SJCRH30 (cell line): Measurements from ENCODE around the gene ZNF385B. TPM values are rescaled to one million over a fixed set of nuclear protein-coding genes. Genes with fewer than 3 reads are reported as not detected.

Source experiments
- DNase-seq, 2 experiments: peaks; one replicate each; pipeline ENCODE4 v3.0.0-alpha.2; 2015 to 2020
- H3K27ac ChIP-seq: fragments of 250-450 bp; sonication (Bioruptor Pico); 2 replicates; pipeline ENCODE4 v1.5.1; 2020; ENCODE audit warnings: mild to moderate bottlenecking, moderate library complexity
- H3K27me3 ChIP-seq: fragments of 250-450 bp; sonication (Bioruptor Pico); 2 replicates; pipeline ENCODE4 v1.5.1; 2020; ENCODE audit warnings: mild to moderate bottlenecking, moderate library complexity
- H3K36me3 ChIP-seq: fragments of 250-450 bp; sonication (Bioruptor Pico); 2 replicates; pipeline ENCODE4 v1.5.1; 2020; ENCODE audit warnings: mild to moderate bottlenecking, moderate library complexity
- H3K4me1 ChIP-seq: fragments of 250-450 bp; sonication (Bioruptor Pico); 2 replicates; pipeline ENCODE4 v1.5.1; 2020; ENCODE audit warnings: mild to moderate bottlenecking, moderate library complexity
- H3K4me3 ChIP-seq: fragments of 250-450 bp; sonication (Bioruptor Pico); 2 replicates; pipeline ENCODE4 v1.5.1; 2020; ENCODE audit warnings: mild to moderate bottlenecking, moderate library complexity
- H3K9me3 ChIP-seq: fragments of 250-450 bp; sonication (Bioruptor Pico); replicated peaks from 2 replicates; pipeline ENCODE4 v1.5.1; 2020; ENCODE audit warnings: mild to moderate bottlenecking, moderate library complexity
- total RNA-seq: library from RNA; depleted of rRNA; stranded (reverse); fragments of >200 nt; shearing (Covaris generic); gene quantifications from 2 replicates; pipeline ENCODE4 v1.2.3, GENCODE V29; 2014

ZNF385B gene
- total RNA-seq, 1 experiment from 2014 or later: 2.1 TPM

- no peaks in the 10 kb centered on the region for H3K4me1 ChIP-seq
- no peaks in the 10 kb centered on the region for H3K27me3 ChIP-seq
- H3K36me3 ChIP-seq: no peaks in the 10 kb centered on the region
- no peak for DNase-seq
- H3K9me3 ChIP-seq: no peaks in the 10 kb centered on the region
- H3K4me3 ChIP-seq: no peak overlapping the region
- H3K27ac ChIP-seq: no peak overlapping the region
These were observed 413.5 kb downstream of the ZNF385B start for GRCh38 chr2:179447839-179448447.

GRCh38 chr2:179447421-179447820 lies 414.0 kb downstream of the ZNF385B start:
- H3K27me3 ChIP-seq: no peaks in the 10 kb centered on the region
- H3K4me3 ChIP-seq: no peak overlapping the region
- DNase-seq: no peak
- no peaks in the 10 kb centered on the region for H3K4me1 ChIP-seq
- no peaks in the 10 kb centered on the region for H3K9me3 ChIP-seq
- H3K36me3 ChIP-seq: no peaks in the 10 kb centered on the region
- no peak overlapping the region for H3K27ac ChIP-seq

GRCh38 chr2:179446476-179447141 lies 414.8 kb downstream of the ZNF385B start:
- no peaks in the 10 kb centered on the region for H3K27me3 ChIP-seq
- H3K9me3 ChIP-seq: no peaks in the 10 kb centered on the region
- DNase-seq: no peak
- H3K27ac ChIP-seq: no peak overlapping the region
- no peaks in the 10 kb centered on the region for H3K36me3 ChIP-seq
- H3K4me1 ChIP-seq: no peaks in the 10 kb centered on the region
- H3K4me3 ChIP-seq: no peak overlapping the region

GRCh38 chr2:179444056-179444455 lies 417.4 kb downstream of the ZNF385B start:
- Histone ChIP-seq H3K4me3 (no peak overlapping the region), H3K4me1 (no peaks in the 10 kb centered on the region), H3K27me3 (no peaks in the 10 kb centered on the region), H3K27ac (no peak overlapping the region), H3K36me3 (no peaks in the 10 kb centered on the region), H3K9me3 (no peaks in the 10 kb centered on the region)
- no peak for DNase-seq

GRCh38 chr2:179443180-179443579 lies 418.2 kb downstream of the ZNF385B start:
- Histone ChIP-seq H3K4me1 (no peaks in the 10 kb centered on the region), H3K4me3 (no peak overlapping the region), H3K9me3 (no peaks in the 10 kb centered on the region), H3K36me3 (no peaks in the 10 kb centered on the region), H3K27ac (no peak overlapping the region), H3K27me3 (no peaks in the 10 kb centered on the region)
- DNase-seq: no peak

DNA sequence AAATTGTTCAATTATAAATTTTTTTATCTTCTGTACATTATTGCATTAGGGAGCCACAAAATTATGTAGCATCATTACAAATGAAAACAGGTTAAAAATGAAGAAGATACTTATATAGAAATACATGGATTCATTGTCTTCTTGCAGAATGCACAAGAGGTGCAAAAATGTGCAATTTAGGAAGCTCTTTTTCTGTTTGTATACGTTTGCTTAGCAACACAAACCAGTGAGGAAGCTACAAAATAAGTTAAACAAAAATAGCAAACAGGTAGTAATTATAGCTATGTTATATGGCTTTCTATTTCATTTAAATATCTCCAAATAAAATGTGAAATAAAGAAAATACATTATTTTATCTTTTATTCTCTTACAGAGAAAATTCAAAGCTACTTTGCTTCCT lies 419.2 kb downstream of the ZNF385B start:
- Histone ChIP-seq H3K4me1 (no peaks in the 10 kb centered on the region), H3K27me3 (no peaks in the 10 kb centered on the region), H3K4me3 (no peak overlapping the region), H3K27ac (no peak overlapping the region), H3K9me3 (no peaks in the 10 kb centered on the region), H3K36me3 (no peaks in the 10 kb centered on the region)
- DNase-seq: no peak

GRCh38 chr2:179441551-179441950 lies 419.9 kb downstream of the ZNF385B start:
- Histone ChIP-seq H3K27ac (no peak overlapping the region), H3K27me3 (no peaks in the 10 kb centered on the region), H3K4me3 (no peak overlapping the region), H3K9me3 (no peaks in the 10 kb centered on the region), H3K36me3 (no peaks in the 10 kb centered on the region), H3K4me1 (no peaks in the 10 kb centered on the region)
- DNase-seq: no peak

DNA sequence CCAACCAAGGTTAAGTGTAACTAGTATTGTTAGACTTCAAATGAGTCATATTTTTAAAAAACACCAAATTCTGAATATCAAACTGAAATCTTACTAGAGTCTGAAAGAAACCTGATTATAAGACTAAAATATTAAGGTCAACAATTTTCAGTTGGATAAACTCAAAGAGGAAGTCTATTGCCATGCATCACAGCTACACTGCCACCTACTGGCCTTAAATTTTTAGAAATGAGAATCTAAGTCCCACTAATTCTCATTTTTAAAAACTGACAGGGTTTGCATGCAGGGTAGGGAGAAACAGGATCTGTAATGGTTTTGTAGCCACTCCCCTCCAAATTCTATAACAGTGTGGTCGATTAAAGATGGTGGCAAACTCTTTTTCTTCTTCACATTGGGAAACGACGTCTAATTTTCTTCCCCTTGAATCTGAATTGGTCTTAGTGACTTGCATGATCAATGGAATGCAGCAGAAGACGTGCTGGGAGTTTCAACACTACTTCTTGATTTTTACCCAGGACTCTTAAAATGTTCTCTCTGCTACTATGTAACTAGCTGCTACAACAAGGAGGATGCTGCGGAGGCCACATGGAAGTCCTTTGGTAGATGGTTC lies 420.7 kb downstream of the ZNF385B start:
- DNase-seq: peak in 1 of 2 experiments; percentile 64
- H3K4me3 ChIP-seq: no peak overlapping the region

GRCh38 chr2:179438654-179439053 lies 422.8 kb downstream of the ZNF385B start:
- H3K36me3 ChIP-seq: no peaks in the 10 kb centered on the region
- H3K27ac ChIP-seq: no peak overlapping the region
- DNase-seq: no peak
- no peaks in the 10 kb centered on the region for H3K4me1 ChIP-seq
- H3K4me3 ChIP-seq: no peak overlapping the region
- no peaks in the 10 kb centered on the region for H3K9me3 ChIP-seq
- H3K27me3 ChIP-seq: no peaks in the 10 kb centered on the region

More for the DNA sequence above, 420.7 kb downstream of the ZNF385B start:
- H3K36me3 ChIP-seq: no peaks in the 10 kb centered on the region
- no peaks in the 10 kb centered on the region for H3K27me3 ChIP-seq
- H3K4me1 ChIP-seq: no peaks in the 10 kb centered on the region
- no peak overlapping the region for H3K27ac ChIP-seq
- no peaks in the 10 kb centered on the region for H3K9me3 ChIP-seq

GRCh38 chr2:179437430-179437829 lies 424.0 kb downstream of the ZNF385B start:
- DNase-seq: no peak
- Histone ChIP-seq H3K4me3 (no peak overlapping the region), H3K9me3 (no peaks in the 10 kb centered on the region), H3K4me1 (no peaks in the 10 kb centered on the region), H3K27ac (no peak overlapping the region), H3K27me3 (no peaks in the 10 kb centered on the region), H3K36me3 (no peaks in the 10 kb centered on the region)

GRCh38 chr2:179435566-179435965 lies 425.8 kb downstream of the ZNF385B start:
- no peak overlapping the region for H3K4me3 ChIP-seq

GRCh38 chr2:179435000-179435399 lies 426.4 kb downstream of the ZNF385B start:
- no peak for DNase-seq
- Histone ChIP-seq H3K9me3 (no peaks in the 10 kb centered on the region), H3K36me3 (no peaks in the 10 kb centered on the region), H3K4me3 (no peak overlapping the region), H3K4me1 (no peaks in the 10 kb centered on the region), H3K27ac (no peak overlapping the region), H3K27me3 (no peaks in the 10 kb centered on the region)

More at GRCh38 chr2:179435566-179435965, 425.8 kb downstream of the ZNF385B start:
- Histone ChIP-seq H3K36me3 (no peaks in the 10 kb centered on the region), H3K27ac (no peak overlapping the region), H3K4me1 (no peaks in the 10 kb centered on the region), H3K9me3 (no peaks in the 10 kb centered on the region), H3K27me3 (no peaks in the 10 kb centered on the region)
- DNase-seq: no peak

DNA sequence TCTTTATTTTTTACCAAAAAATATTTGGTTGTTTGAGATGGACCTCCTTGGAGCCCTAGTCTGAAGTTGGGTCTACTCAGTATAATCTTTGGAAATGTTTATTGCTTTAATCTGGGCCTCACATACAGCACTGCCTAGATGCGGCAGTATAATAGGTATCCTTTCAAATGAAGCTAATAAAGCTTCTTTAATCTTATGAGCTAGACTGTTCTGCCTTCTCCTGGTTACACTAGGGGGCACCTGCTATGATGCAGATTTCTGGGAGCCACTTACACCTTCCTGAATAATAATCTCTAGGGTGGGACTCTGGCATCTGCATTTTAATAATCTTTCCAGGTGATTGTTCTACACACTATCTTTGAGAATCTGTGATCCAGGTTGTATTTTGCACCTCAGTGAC lies 427.1 kb downstream of the ZNF385B start:
- no peaks in the 10 kb centered on the region for H3K36me3 ChIP-seq
- DNase-seq: no peak
- no peaks in the 10 kb centered on the region for H3K27me3 ChIP-seq
- H3K4me3 ChIP-seq: no peak overlapping the region
- H3K27ac ChIP-seq: no peak overlapping the region
- no peaks in the 10 kb centered on the region for H3K9me3 ChIP-seq
- H3K4me1 ChIP-seq: no peaks in the 10 kb centered on the region

GRCh38 chr2:179432751-179433150 lies 428.7 kb downstream of the ZNF385B start:
- Histone ChIP-seq H3K27me3 (no peaks in the 10 kb centered on the region), H3K36me3 (no peaks in the 10 kb centered on the region), H3K27ac (no peak overlapping the region), H3K4me1 (no peaks in the 10 kb centered on the region), H3K4me3 (no peak overlapping the region), H3K9me3 (no peaks in the 10 kb centered on the region)
- DNase-seq: no peak

DNA sequence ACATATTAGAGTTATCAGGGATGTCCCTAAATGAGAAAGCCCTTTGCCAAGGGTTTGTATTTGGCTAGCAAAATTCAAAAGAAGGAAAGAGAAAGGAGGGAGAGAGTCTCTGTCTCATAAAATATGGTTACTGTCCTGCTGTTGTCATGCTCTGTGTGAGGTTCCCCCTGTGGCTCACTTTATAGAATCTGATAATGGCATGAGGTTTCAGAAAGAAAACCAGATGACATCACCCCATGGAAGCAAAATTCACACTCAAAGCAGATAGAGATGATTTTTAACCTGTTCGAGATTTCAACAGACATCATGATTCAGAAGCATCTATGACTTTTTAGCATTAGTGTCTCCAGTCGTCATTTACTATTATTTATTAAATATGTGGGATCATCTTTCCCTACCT lies 431.8 kb downstream of the ZNF385B start:
- peak in 1 of 2 experiments; percentile 19 for DNase-seq
- Histone ChIP-seq H3K27ac (no peak overlapping the region), H3K4me1 (no peaks in the 10 kb centered on the region), H3K9me3 (no peaks in the 10 kb centered on the region), H3K27me3 (no peaks in the 10 kb centered on the region), H3K36me3 (no peaks in the 10 kb centered on the region), H3K4me3 (peak overlapping the region; percentile 43)
